Nephron progenitor cell (in vitro differentiated cells): ENCODE measurements around the gene TMEM182.

Experiments
- DNase-seq: peaks from one replicate; pipeline ENCODE4 v3.0.0; 2021
- H3K27ac Mint-ChIP-seq: 2 replicates; pipeline ENCODE4 v1.8.0; 2021; ENCODE audit warnings: mild to moderate bottlenecking, moderate library complexity, mixed read lengths
- H3K27me3 Mint-ChIP-seq: 2 replicates; pipeline ENCODE4 v1.8.0; 2021; ENCODE audit warnings: mild to moderate bottlenecking, low read depth, mixed read lengths; ENCODE audit not compliant: poor library complexity
- H3K36me3 Mint-ChIP-seq: 2 replicates; pipeline ENCODE4 v1.8.0; 2021; ENCODE audit warnings: low read depth, mixed read lengths
- H3K4me1 Mint-ChIP-seq: 2 replicates; pipeline ENCODE4 v1.8.0; 2021; ENCODE audit warnings: mixed read lengths
- H3K4me3 Mint-ChIP-seq: 2 replicates; pipeline ENCODE4 v1.8.0; 2021; ENCODE audit warnings: mild to moderate bottlenecking, moderate library complexity, mixed read lengths
- H3K9me3 Mint-ChIP-seq: 2 replicates; pipeline ENCODE4 v1.8.0; 2021; ENCODE audit warnings: mild to moderate bottlenecking, moderate library complexity, mixed read lengths
- CTCF ChIP-seq: fragments of 200-600 bp; sonication (generic); IDR thresholded peaks from 2 replicates; pipeline ENCODE4 v1.5.0; 2021; ENCODE audit warnings: antibody characterized with exemption

Gene TMEM182

GRCh38 chr2:102798181-102798580 lies 36.4 kb downstream of the TMEM182 start:
- Mint-ChIP-seq H3K9me3 (peaks cover 51% of the 10 kb centered on the region), H3K4me1 (peaks cover 20% of the 10 kb centered on the region), H3K27me3 (no peaks in the 10 kb centered on the region), H3K4me3 (no peak overlapping the region), H3K36me3 (peaks cover 84% of the 10 kb centered on the region), H3K27ac (no peak overlapping the region)
- no peak for TF ChIP-seq CTCF
- no peak for DNase-seq

- H3K27me3 Mint-ChIP-seq = no peaks in the 10 kb centered on the region
- TF ChIP-seq CTCF = no peak
- H3K36me3 Mint-ChIP-seq = peaks cover 95% of the 10 kb centered on the region
- peaks cover 62% of the 10 kb centered on the region for H3K9me3 Mint-ChIP-seq
- no peak overlapping the region for H3K4me3 Mint-ChIP-seq
- DNase-seq = no peak
- peaks cover 7% of the 10 kb centered on the region for H3K4me1 Mint-ChIP-seq
- H3K27ac Mint-ChIP-seq = no peak overlapping the region
Measured at GRCh38 chr2:102801098-102801718, 39.4 kb downstream of the TMEM182 start.

GRCh38 chr2:102801858-102802699 lies 40.2 kb downstream of the TMEM182 start:
- no peak for TF ChIP-seq CTCF
- no peaks in the 10 kb centered on the region for H3K4me1 Mint-ChIP-seq
- H3K27ac Mint-ChIP-seq = no peak overlapping the region
- peaks cover 92% of the 10 kb centered on the region for H3K36me3 Mint-ChIP-seq
- no peak overlapping the region for H3K4me3 Mint-ChIP-seq
- no peak for DNase-seq
- no peaks in the 10 kb centered on the region for H3K27me3 Mint-ChIP-seq
- H3K9me3 Mint-ChIP-seq = peaks cover 62% of the 10 kb centered on the region

GRCh38 chr2:102803041-102803896 lies 41.4 kb downstream of the TMEM182 start:
- Mint-ChIP-seq H3K27ac (no peak overlapping the region), H3K4me3 (no peak overlapping the region), H3K4me1 (no peaks in the 10 kb centered on the region), H3K36me3 (peaks cover 80% of the 10 kb centered on the region), H3K27me3 (no peaks in the 10 kb centered on the region), H3K9me3 (peaks cover 56% of the 10 kb centered on the region)
- no peak for DNase-seq
- no peak for TF ChIP-seq CTCF

GRCh38 chr2:102803897-102804217 lies 42.0 kb downstream of the TMEM182 start:
- Mint-ChIP-seq H3K9me3 (peaks cover 53% of the 10 kb centered on the region), H3K36me3 (peaks cover 75% of the 10 kb centered on the region)

More at GRCh38 chr2:102803897-102804217, 42.0 kb downstream of the TMEM182 start:
- no peak for DNase-seq
- Mint-ChIP-seq H3K4me1 (no peaks in the 10 kb centered on the region), H3K27me3 (no peaks in the 10 kb centered on the region), H3K27ac (no peak overlapping the region), H3K4me3 (no peak overlapping the region)
- no peak for TF ChIP-seq CTCF
